ENCODE data around the gene CDH2. TPM values are rescaled to one million over a fixed set of nuclear protein-coding genes. Genes with fewer than 3 reads are reported as not detected.

CDH2 gene
- polyA plus RNA-seq, 1 donor from 2014 or later, result 199 TPM

DNA sequence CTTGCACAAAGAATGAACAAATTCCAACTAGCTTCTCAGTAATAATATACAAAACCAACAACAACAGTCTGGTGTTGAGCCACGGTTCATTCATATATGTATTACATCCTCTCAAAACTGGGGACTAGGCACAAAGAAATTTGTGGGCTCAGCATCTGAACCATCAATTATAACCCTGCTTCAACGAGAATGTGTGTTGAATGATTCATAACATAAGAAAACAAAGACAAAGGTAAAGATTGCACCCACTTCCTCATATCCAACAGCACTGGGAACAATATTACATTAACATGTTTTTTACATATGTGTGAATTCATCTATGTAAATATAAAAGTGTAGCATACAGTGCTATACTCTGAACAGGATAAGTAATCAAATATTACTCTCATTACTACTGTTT lies 144.8 kb downstream of the CDH2 start:
- Histone ChIP-seq H3K4me2 (ENCODE audit: low read length) (no peak overlapping the region), H3K79me2 (replicated peaks; ENCODE audit: insufficient read depth, low read length) (peaks cover 96% of the 10 kb centered on the region), H3K36me3 (ENCODE audit: insufficient read depth, low read length) (no peaks in the 10 kb centered on the region)

DNA sequence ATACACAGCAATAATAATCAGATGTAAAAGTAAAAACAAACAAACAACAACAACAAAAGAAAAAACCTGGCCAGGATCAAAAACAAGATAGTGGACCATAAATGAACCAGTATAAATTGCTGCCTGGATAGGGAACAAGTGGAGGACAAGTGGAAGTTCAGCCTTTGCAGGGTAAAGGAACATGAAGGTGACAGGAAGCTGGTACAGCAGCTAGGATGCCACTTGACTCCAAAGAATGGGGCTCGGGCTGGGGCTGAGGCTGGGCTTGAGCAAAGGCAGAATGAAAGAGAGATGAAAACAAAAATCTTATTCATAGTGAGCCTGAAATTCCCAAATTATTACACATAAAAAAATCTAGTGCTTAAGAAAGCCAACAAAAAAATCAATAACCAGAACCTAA lies 146.5 kb downstream of the CDH2 start:
- Histone ChIP-seq H3K4me2 (ENCODE audit: low read length) (no peak overlapping the region), H3K79me2 (replicated peaks; ENCODE audit: insufficient read depth, low read length) (peaks cover 100% of the 10 kb centered on the region), H3K27ac (ENCODE audit: low read length) (no peak overlapping the region), H3K4me3 (ENCODE audit: low read length) (no peak overlapping the region), H3K9me3 (ENCODE audit: low read length) (no peaks in the 10 kb centered on the region), H4K20me1 (ENCODE audit: insufficient read depth) (no peaks in the 10 kb centered on the region), H3K36me3 (ENCODE audit: insufficient read depth, low read length) (no peaks in the 10 kb centered on the region), H3K27me3 (ENCODE audit: insufficient read depth, low read depth, low read length) (no peaks in the 10 kb centered on the region), H2AFZ (ENCODE audit: low read depth, low read length) (no peak overlapping the region), H3K9ac (ENCODE audit: low read length) (no peak overlapping the region), H3K9me2 (ENCODE audit: insufficient read depth, low read length) (no peaks in the 10 kb centered on the region), H3F3A (ENCODE audit: insufficient read depth, low read length, poor library complexity, severe bottlenecking) (peaks cover 3% of the 10 kb centered on the region)
- TF ChIP-seq POLR2AphosphoS5 (IDR thresholded peaks at IDR 0.05) (no peak), MXI1 (conservative IDR thresholded peaks at IDR 0.05; ENCODE audit: poor library complexity, severe bottlenecking) (no peak), EP300 (conservative IDR thresholded peaks at IDR 0.05; ENCODE audit: poor library complexity, severe bottlenecking) (no peak), SMC3 (conservative IDR thresholded peaks at IDR 0.05; ENCODE audit: poor library complexity) (no peak), RAD21 (conservative IDR thresholded peaks at IDR 0.05) (no peak), TAF1 (IDR thresholded peaks at IDR 0.05; ENCODE audit: low read depth) (no peak), EZH2 (IDR thresholded peaks at IDR 0.05; ENCODE audit: borderline replicate concordance, insufficient read depth, low read length, poor library complexity, severe bottlenecking) (no peak)
- TF ChIP-seq, protein P1, sequence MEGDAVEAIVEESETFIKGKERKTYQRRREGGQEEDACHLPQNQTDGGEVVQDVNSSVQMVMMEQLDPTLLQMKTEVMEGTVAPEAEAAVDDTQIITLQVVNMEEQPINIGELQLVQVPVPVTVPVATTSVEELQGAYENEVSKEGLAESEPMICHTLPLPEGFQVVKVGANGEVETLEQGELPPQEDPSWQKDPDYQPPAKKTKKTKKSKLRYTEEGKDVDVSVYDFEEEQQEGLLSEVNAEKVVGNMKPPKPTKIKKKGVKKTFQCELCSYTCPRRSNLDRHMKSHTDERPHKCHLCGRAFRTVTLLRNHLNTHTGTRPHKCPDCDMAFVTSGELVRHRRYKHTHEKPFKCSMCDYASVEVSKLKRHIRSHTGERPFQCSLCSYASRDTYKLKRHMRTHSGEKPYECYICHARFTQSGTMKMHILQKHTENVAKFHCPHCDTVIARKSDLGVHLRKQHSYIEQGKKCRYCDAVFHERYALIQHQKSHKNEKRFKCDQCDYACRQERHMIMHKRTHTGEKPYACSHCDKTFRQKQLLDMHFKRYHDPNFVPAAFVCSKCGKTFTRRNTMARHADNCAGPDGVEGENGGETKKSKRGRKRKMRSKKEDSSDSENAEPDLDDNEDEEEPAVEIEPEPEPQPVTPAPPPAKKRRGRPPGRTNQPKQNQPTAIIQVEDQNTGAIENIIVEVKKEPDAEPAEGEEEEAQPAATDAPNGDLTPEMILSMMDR (IDR thresholded peaks at IDR 0.05; ENCODE audit: poor library complexity, severe bottlenecking), result no peak
- TF ChIP-seq, protein P2, sequence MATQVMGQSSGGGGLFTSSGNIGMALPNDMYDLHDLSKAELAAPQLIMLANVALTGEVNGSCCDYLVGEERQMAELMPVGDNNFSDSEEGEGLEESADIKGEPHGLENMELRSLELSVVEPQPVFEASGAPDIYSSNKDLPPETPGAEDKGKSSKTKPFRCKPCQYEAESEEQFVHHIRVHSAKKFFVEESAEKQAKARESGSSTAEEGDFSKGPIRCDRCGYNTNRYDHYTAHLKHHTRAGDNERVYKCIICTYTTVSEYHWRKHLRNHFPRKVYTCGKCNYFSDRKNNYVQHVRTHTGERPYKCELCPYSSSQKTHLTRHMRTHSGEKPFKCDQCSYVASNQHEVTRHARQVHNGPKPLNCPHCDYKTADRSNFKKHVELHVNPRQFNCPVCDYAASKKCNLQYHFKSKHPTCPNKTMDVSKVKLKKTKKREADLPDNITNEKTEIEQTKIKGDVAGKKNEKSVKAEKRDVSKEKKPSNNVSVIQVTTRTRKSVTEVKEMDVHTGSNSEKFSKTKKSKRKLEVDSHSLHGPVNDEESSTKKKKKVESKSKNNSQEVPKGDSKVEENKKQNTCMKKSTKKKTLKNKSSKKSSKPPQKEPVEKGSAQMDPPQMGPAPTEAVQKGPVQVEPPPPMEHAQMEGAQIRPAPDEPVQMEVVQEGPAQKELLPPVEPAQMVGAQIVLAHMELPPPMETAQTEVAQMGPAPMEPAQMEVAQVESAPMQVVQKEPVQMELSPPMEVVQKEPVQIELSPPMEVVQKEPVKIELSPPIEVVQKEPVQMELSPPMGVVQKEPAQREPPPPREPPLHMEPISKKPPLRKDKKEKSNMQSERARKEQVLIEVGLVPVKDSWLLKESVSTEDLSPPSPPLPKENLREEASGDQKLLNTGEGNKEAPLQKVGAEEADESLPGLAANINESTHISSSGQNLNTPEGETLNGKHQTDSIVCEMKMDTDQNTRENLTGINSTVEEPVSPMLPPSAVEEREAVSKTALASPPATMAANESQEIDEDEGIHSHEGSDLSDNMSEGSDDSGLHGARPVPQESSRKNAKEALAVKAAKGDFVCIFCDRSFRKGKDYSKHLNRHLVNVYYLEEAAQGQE (IDR thresholded peaks at IDR 0.05; ENCODE audit: borderline replicate concordance), result no peak

More for the DNA sequence above, 144.8 kb downstream of the CDH2 start:
- Histone ChIP-seq H3K27ac (ENCODE audit: low read length) (no peak overlapping the region), H3K27me3 (ENCODE audit: insufficient read depth, low read depth, low read length) (no peaks in the 10 kb centered on the region), H3F3A (ENCODE audit: insufficient read depth, low read length, poor library complexity, severe bottlenecking) (peaks cover 3% of the 10 kb centered on the region), H4K20me1 (ENCODE audit: insufficient read depth) (peaks cover 4% of the 10 kb centered on the region), H3K9me3 (ENCODE audit: low read length) (no peaks in the 10 kb centered on the region), H3K4me3 (ENCODE audit: low read length) (no peak overlapping the region), H2AFZ (ENCODE audit: low read depth, low read length) (no peak overlapping the region), H3K9ac (ENCODE audit: low read length) (no peak overlapping the region), H3K9me2 (ENCODE audit: insufficient read depth, low read length) (no peaks in the 10 kb centered on the region)
- TF ChIP-seq, protein P2 (IDR thresholded peaks at IDR 0.05; ENCODE audit: borderline replicate concordance), result no peak
- TF ChIP-seq SMC3 (conservative IDR thresholded peaks at IDR 0.05; ENCODE audit: poor library complexity) (no peak), TAF1 (IDR thresholded peaks at IDR 0.05; ENCODE audit: low read depth) (no peak), POLR2AphosphoS5 (IDR thresholded peaks at IDR 0.05) (no peak), MXI1 (conservative IDR thresholded peaks at IDR 0.05; ENCODE audit: poor library complexity, severe bottlenecking) (no peak), EZH2 (IDR thresholded peaks at IDR 0.05; ENCODE audit: borderline replicate concordance, insufficient read depth, low read length, poor library complexity, severe bottlenecking) (no peak), RAD21 (conservative IDR thresholded peaks at IDR 0.05) (no peak)
- TF ChIP-seq, protein P1 (IDR thresholded peaks at IDR 0.05; ENCODE audit: poor library complexity, severe bottlenecking), result no peak
